ENCODE data around the gene KEAP1. TPM values are rescaled to one million over a fixed set of nuclear protein-coding genes. Genes with fewer than 3 reads are reported as not detected.
"Not testable (repeated sequence)": the region's sequence is repeated elsewhere in the genome, so short reads cannot be mapped to it uniquely, and the experiment has no call there.

KEAP1 gene
- total RNA-seq, 2 donors from 2014 or later, result 52.3 to 54.5 TPM

- intact Hi-C loops (cut with DNase I, micrococcal nuclease), result no loop called here
- DNase-seq (no peak), ATAC-seq (no peak)
These were observed 4.9 kb upstream of the KEAP1 start for GRCh38 chr19:10508036-10508435.

GRCh38 chr19:10505583-10506229 lies 2.5 kb upstream of the KEAP1 start:
- ATAC-seq (no peak), DNase-seq (peak; percentile 67 to 86)
- intact Hi-C loops (cut with DNase I, micrococcal nuclease), result no loop called here

- ATAC-seq (peak; percentile 87), DNase-seq (peak; percentile 94 to 95)
- intact Hi-C loops (cut with DNase I, micrococcal nuclease), result no loop called here
These were observed 593 bp downstream of the KEAP1 start for GRCh38 chr19:10502524-10503001.

GRCh38 chr19:10501971-10502523 lies 1.1 kb downstream of the KEAP1 start:
- intact Hi-C loops (cut with DNase I, micrococcal nuclease), result no loop called here

GRCh38 chr19:10500247-10500592 lies 2.9 kb downstream of the KEAP1 start:
- no peak for DNase-seq
- intact Hi-C loops (cut with DNase I, micrococcal nuclease), result no loop called here
- ATAC-seq, result no peak

More at GRCh38 chr19:10501971-10502523, 1.1 kb downstream of the KEAP1 start:
- DNase-seq (peak; percentile 88 to 89), ATAC-seq (peak; percentile 69)

- ATAC-seq, result no peak
- intact Hi-C loops (cut with DNase I, micrococcal nuclease), result no loop called here
- no peak for DNase-seq
These were observed 3.5 kb downstream of the KEAP1 start for GRCh38 chr19:10499550-10500246.

- ATAC-seq (no peak), DNase-seq (no peak)
- intact Hi-C loops (cut with DNase I, micrococcal nuclease), result no loop called here
These were observed 5.8 kb downstream of the KEAP1 start for GRCh38 chr19:10497371-10497770.

- DNase-seq (no peak), ATAC-seq (peak; percentile 10)
- intact Hi-C loops (cut with DNase I, micrococcal nuclease), result no loop called here
These were observed 11.6 kb downstream of the KEAP1 start for GRCh38 chr19:10491472-10492047.

GRCh38 chr19:10486551-10486950 lies 16.6 kb downstream of the KEAP1 start:
- no peak for DNase-seq
- intact Hi-C loops (cut with DNase I, micrococcal nuclease), result no loop called here
- no peak for ATAC-seq

GRCh38 chr19:10478903-10479384 lies 24.2 kb downstream of the KEAP1 start:
- intact Hi-C loops (cut with DNase I, micrococcal nuclease), result loop anchor here in 1 of 2 donors (10.0 kb wide), 1 partner anchor 74 kb away; the partner anchor contains the start of gene CDC37
- DNase-seq, result peak; percentile 85 to 90
- ATAC-seq, result peak; percentile 82

- ATAC-seq, result no peak
- no peak for DNase-seq
- intact Hi-C loops (cut with DNase I, micrococcal nuclease), result loop anchor here in 1 of 2 donors (10.0 kb wide), 1 partner anchor 74 kb away; the partner anchor contains the start of gene CDC37
These were observed 24.7 kb downstream of the KEAP1 start for GRCh38 chr19:10478476-10478875.

- intact Hi-C loops (cut with DNase I, micrococcal nuclease), result loop anchor here in 1 of 2 donors (10.0 kb wide), 1 partner anchor 70 kb away; the partner anchor contains the start of gene CDC37
- no peak for DNase-seq
- ATAC-seq, result no peak
These were observed 28.1 kb downstream of the KEAP1 start for GRCh38 chr19:10474962-10475451.

GRCh38 chr19:10473192-10473591 lies 30.0 kb downstream of the KEAP1 start:
- no peak for ATAC-seq
- DNase-seq, result no peak
- intact Hi-C loops (cut with DNase I, micrococcal nuclease), result loop anchor here in 1 of 2 donors (10.0 kb wide), 1 partner anchor 68 kb away; the partner anchor contains the start of gene CDC37

GRCh38 chr19:10471909-10472308 lies 31.2 kb downstream of the KEAP1 start:
- ATAC-seq (peak; percentile 61), DNase-seq (no peak)
- intact Hi-C loops (cut with DNase I, micrococcal nuclease), result loop anchor here in 1 of 2 donors (10.0 kb wide), 1 partner anchor 67 kb away; the partner anchor contains the start of gene CDC37

- ATAC-seq (no peak), DNase-seq (no peak)
- intact Hi-C loops (cut with DNase I, micrococcal nuclease), result no loop called here
These were observed 35.0 kb downstream of the KEAP1 start for GRCh38 chr19:10468133-10468532.

- intact Hi-C loops (cut with DNase I, micrococcal nuclease), result no loop called here
- DNase-seq, result no peak
- no peak for ATAC-seq
These were observed 36.0 kb downstream of the KEAP1 start for GRCh38 chr19:10467104-10467706.

GRCh38 chr19:10464456-10464855 lies 38.7 kb downstream of the KEAP1 start:
- no peak for ATAC-seq
- DNase-seq, result no peak
- intact Hi-C loops (cut with DNase I, micrococcal nuclease), result no loop called here

- no peak for DNase-seq
- no peak for ATAC-seq
- intact Hi-C loops (cut with DNase I, micrococcal nuclease), result no loop called here
These were observed 40.6 kb downstream of the KEAP1 start for GRCh38 chr19:10462557-10462956.

- DNase-seq; intact Hi-C loops (cut with DNase I, micrococcal nuclease); ATAC-seq: not testable (repeated sequence)
These were observed 41.1 kb downstream of the KEAP1 start for GRCh38 chr19:10462042-10462441.
